ENCODE measurements around the gene POLR3C.
"Not testable (repeated sequence)": the region's sequence is repeated elsewhere in the genome, so short reads cannot be mapped to it uniquely, and the experiment has no call there.

The POLR3C gene

GRCh38 chr1:145818095-145818494 lies 5.9 kb upstream of the POLR3C start:
- not testable (repeated sequence) for DNase-seq (ENCODE audit: low read depth in 1 of 2, low spot score in 1 of 2)

- not testable (repeated sequence) for DNase-seq (ENCODE audit: low read depth in 1 of 2, low spot score in 1 of 2)
Observed at GRCh38 chr1:145822779-145823331, 1.1 kb upstream of the POLR3C start.

- no peak for DNase-seq (ENCODE audit: low read depth in 1 of 2, low spot score in 1 of 2)
Observed at GRCh38 chr1:145824499-145824842, 471 bp downstream of the POLR3C start.

- no peak for DNase-seq (ENCODE audit: low read depth in 1 of 2, low spot score in 1 of 2)
Observed at GRCh38 chr1:145826030-145826429, 2.0 kb downstream of the POLR3C start.

- no peak for DNase-seq (ENCODE audit: low read depth in 1 of 2, low spot score in 1 of 2)
Observed at GRCh38 chr1:145827966-145828365, 4.0 kb downstream of the POLR3C start.

GRCh38 chr1:145828367-145829026 lies 4.5 kb downstream of the POLR3C start:
- no peak for DNase-seq (ENCODE audit: low read depth in 1 of 2, low spot score in 1 of 2)

- DNase-seq (ENCODE audit: low read depth in 1 of 2, low spot score in 1 of 2): not testable (repeated sequence)
Observed at GRCh38 chr1:145830810-145831209, 6.8 kb downstream of the POLR3C start.

- DNase-seq (ENCODE audit: low read depth in 1 of 2, low spot score in 1 of 2): no peak
Observed at GRCh38 chr1:145837656-145838055, 13.7 kb downstream of the POLR3C start.

GRCh38 chr1:145843031-145843430 lies 19.0 kb downstream of the POLR3C start:
- no peak for DNase-seq (ENCODE audit: low read depth in 1 of 2, low spot score in 1 of 2)

- DNase-seq (ENCODE audit: low read depth in 1 of 2, low spot score in 1 of 2): no peak
Observed at GRCh38 chr1:145845144-145845513, 21.1 kb downstream of the POLR3C start.

- peak; percentile 55 to 60 for DNase-seq (ENCODE audit: low read depth in 1 of 2, low spot score in 1 of 2)
Observed at GRCh38 chr1:145845514-145846161, 21.6 kb downstream of the POLR3C start, which contains the start of gene NUDT17. Gene NUDT17, plus strand, starts transcription at chr1:145845630. Its CDS starts 11 bp downstream, at chr1:145845641.

GRCh38 chr1:145846201-145846612 lies 22.2 kb downstream of the POLR3C start:
- no peak for DNase-seq (ENCODE audit: low read depth in 1 of 2, low spot score in 1 of 2)

- DNase-seq (ENCODE audit: low read depth in 1 of 2, low spot score in 1 of 2): no peak
Observed at GRCh38 chr1:145847827-145848226, 23.8 kb downstream of the POLR3C start.

GRCh38 chr1:145849356-145850160 lies 25.6 kb downstream of the POLR3C start:
- DNase-seq (ENCODE audit: low read depth in 1 of 2, low spot score in 1 of 2): no peak

- no peak for DNase-seq (ENCODE audit: low read depth in 1 of 2, low spot score in 1 of 2)
Observed at GRCh38 chr1:145855426-145855948, 31.5 kb downstream of the POLR3C start.

GRCh38 chr1:145857170-145857569 lies 33.2 kb downstream of the POLR3C start:
- no peak for DNase-seq (ENCODE audit: low read depth in 1 of 2, low spot score in 1 of 2)

- DNase-seq (ENCODE audit: low read depth in 1 of 2, low spot score in 1 of 2): peak in 1 of 2 donors; percentile 22
Observed at GRCh38 chr1:145858238-145858900, 34.4 kb downstream of the POLR3C start.

GRCh38 chr1:145858901-145859490 lies 35.0 kb downstream of the POLR3C start, which contains the start of gene PIAS3:
Gene PIAS3, minus strand, starts transcription at chr1:145859081. Its CDS starts 91 bp downstream, at chr1:145858990.
- peak; percentile 51 to 77 for DNase-seq (ENCODE audit: low read depth in 1 of 2, low spot score in 1 of 2)

- DNase-seq (ENCODE audit: low read depth in 1 of 2, low spot score in 1 of 2): peak; percentile 45 to 62
Observed at GRCh38 chr1:145859491-145860023, 35.6 kb downstream of the POLR3C start.

All from activated T-helper 1 cell treated with anti-CD3 and anti-CD28 coated beads, Interleukin-2, amount 50 U/mL, for 16 hours (primary cell).